Endothelial cell of umbilical vein (primary cell): ENCODE measurements around the gene WBP4. TPM values are rescaled to one million over a fixed set of nuclear protein-coding genes. Genes with fewer than 3 reads are reported as not detected.
A peak's percentile ranks its signal among the peaks of the same experiment; 100 is the strongest.

Source experiments
- BruUV-seq: library from RNA; stranded (reverse); fragments of 400-500 nt; replicated peaks from 2 replicates; lab custom pipeline; 2021; lab: Mats Ljungman, UMichigan
- CTCF ChIA-PET: fragments of 300-600, 350-600 bp; sonication (Branson Sonifier 250); formaldehyde crosslinking; loops from one replicate; lab custom pipeline; 2021; ENCODE audit warnings: antibody characterized with exemption, inconsistent platforms; lab: Charles Lee
- POLR2A ChIA-PET: fragments of 300-600, 350-600 bp; sonication (Branson Sonifier 250); formaldehyde crosslinking; loops from one replicate; lab custom pipeline; 2021; ENCODE audit warnings: antibody characterized with exemption, inconsistent platforms; lab: Charles Lee
- DNase-seq: peaks from one replicate; pipeline ENCODE4 v3.0.0-alpha.2; 2011; ENCODE audit warnings: low read depth, low spot score
- FAIRE-seq: peaks from 2 replicates; lab custom pipeline; 2011; peaks lifted over from hg19 to GRCh38; lab: Jason Lieb, UNC
- H2AFZ ChIP-seq: 2 replicates; pipeline ENCODE4 v1.6.0; 2012; ENCODE audit warnings: low read depth, low read length, control low read depth, inconsistent platforms
- H3K27ac ChIP-seq: 2 replicates; pipeline ENCODE4 v1.5.1; 2011; ENCODE audit warnings: low read depth, mild to moderate bottlenecking, control low read depth, low read length, moderate library complexity; ENCODE audit not compliant: insufficient read depth
- H3K27me3 ChIP-seq, 2 experiments: 2 replicates each; pipeline versions ENCODE4 v1.6.0 to v1.6.1; 2011; ENCODE audit warnings: low read length in 2 of 2, mixed read lengths in 1 of 2; ENCODE audit not compliant: control insufficient read depth in 2 of 2, insufficient read depth in 2 of 2
- H3K36me3 ChIP-seq, 2 experiments: 2 replicates in 1 of 2; 3 replicates in 1 of 2; pipeline ENCODE4 v1.5.1; 2011; ENCODE audit warnings: low read length in 2 of 2, mild to moderate bottlenecking in 1 of 2, moderate library complexity in 1 of 2; ENCODE audit not compliant: control insufficient read depth in 2 of 2, insufficient read depth in 2 of 2; ENCODE audit errors: extremely low read depth in 1 of 2
- H3K4me1 ChIP-seq: 3 replicates; pipeline ENCODE4 v1.5.1; 2011; ENCODE audit warnings: mild to moderate bottlenecking, low read length; ENCODE audit not compliant: control insufficient read depth, insufficient read depth; ENCODE audit errors: extremely low read depth
- H3K4me2 ChIP-seq: 2 replicates; pipeline ENCODE4 v1.6.1; 2011; ENCODE audit warnings: low read length, control low read depth, mixed read lengths; ENCODE audit not compliant: insufficient read depth
- H3K4me3 ChIP-seq, 3 experiments: fragments of 200-600 bp in 1 of 3; sonication (generic), shearing (Covaris generic) in 1 of 3; replicated peaks in 1 of 3; 2 replicates each; pipeline ENCODE4 v1.5.1; 2011 to 2016; ENCODE audit warnings: control low read depth in 3 of 3, low read length in 3 of 3, mild to moderate bottlenecking in 2 of 3, inconsistent platforms in 1 of 3, low read depth in 1 of 3, moderate library complexity in 1 of 3; ENCODE audit not compliant: insufficient read depth in 1 of 3
- H3K79me2 ChIP-seq: 2 replicates; pipeline ENCODE4 v1.6.0; 2012; ENCODE audit warnings: low read length, inconsistent platforms; ENCODE audit not compliant: control insufficient read depth, insufficient read depth
- H3K9ac ChIP-seq: replicated peaks from 2 replicates; pipeline ENCODE3; 2011; ENCODE audit warnings: low read length, control low read depth; ENCODE audit not compliant: insufficient read depth; ENCODE audit errors: extremely low read depth
- H3K9me1 ChIP-seq: replicated peaks from 3 replicates; pipeline ENCODE4 v1.6.0; 2011; ENCODE audit warnings: mild to moderate bottlenecking, low read length; ENCODE audit not compliant: control insufficient read depth, insufficient read depth; ENCODE audit errors: extremely low read depth
- H3K9me3 ChIP-seq: replicated peaks from 2 replicates; pipeline ENCODE4 v1.5.1; 2012; ENCODE audit warnings: low read length, inconsistent platforms; ENCODE audit not compliant: control insufficient read depth, insufficient read depth
- H4K20me1 ChIP-seq: replicated peaks from 2 replicates; pipeline ENCODE3; 2011; ENCODE audit warnings: mild to moderate bottlenecking, low read length; ENCODE audit not compliant: control insufficient read depth, insufficient read depth; ENCODE audit errors: extremely low read depth
- EZH2 ChIP-seq: IDR thresholded peaks from 2 replicates; pipeline ENCODE4 v1.6.1; 2012; ENCODE audit warnings: borderline replicate concordance, low read depth, mild to moderate bottlenecking, moderate library complexity, low read length, inconsistent platforms; ENCODE audit not compliant: severe bottlenecking
- FOS ChIP-seq: IDR thresholded peaks from 2 replicates; pipeline ENCODE4 v1.6.1; 2011; ENCODE audit warnings: mild to moderate bottlenecking, low read length, moderate library complexity, borderline replicate concordance; ENCODE audit not compliant: insufficient read depth
- GATA2 ChIP-seq: IDR thresholded peaks from 2 replicates; pipeline ENCODE4 v1.7.0; 2011; ENCODE audit warnings: low read depth, mild to moderate bottlenecking, moderate library complexity, mixed read lengths, low read length; ENCODE audit not compliant: insufficient read length, insufficient read depth
- JUN ChIP-seq: IDR thresholded peaks from 2 replicates; pipeline ENCODE4 v1.6.1; 2011; ENCODE audit warnings: borderline replicate concordance, low read depth; ENCODE audit not compliant: insufficient read length, insufficient read depth
- MAX ChIP-seq: IDR thresholded peaks from 2 replicates; pipeline ENCODE4 v1.6.1; 2011; ENCODE audit not compliant: insufficient read depth, insufficient read length
- MYC ChIP-seq: IDR thresholded peaks from one replicate; pipeline ENCODE4 v1.6.1; 2011; ENCODE audit warnings: mild to moderate bottlenecking, low read depth, low read length
- POLR2A ChIP-seq: IDR thresholded peaks from 2 replicates; pipeline ENCODE4 v1.6.1; 2012; ENCODE audit warnings: low read depth, mild to moderate bottlenecking, control low read depth, low read length
- POLR2AphosphoS5 ChIP-seq: IDR thresholded peaks from 2 replicates; pipeline ENCODE4 v1.6.1; 2012; ENCODE audit warnings: low read depth, mild to moderate bottlenecking, control low read depth, low read length, moderate library complexity; ENCODE audit not compliant: insufficient read depth
- dilution Hi-C: fragments of 300-500 bp; cut with MboI; formaldehyde crosslinking; loops from one replicate; pipeline ENCODE4 v1.15.0; 2019; ENCODE audit warnings: low sequenced_read_pairs; ENCODE audit not compliant: extremely low pct_ligation_motif_present
- intact Hi-C: fragments of 100-400 bp; cut with micrococcal nuclease; formaldehyde crosslinking; loops from one replicate; pipeline ENCODE4 v1.10.0; 2022
- polyA plus RNA-seq, 4 experiments: library from polyadenylated mRNA; depleted of rRNA in 3 of 4; stranded (reverse) in 3 of 4; unstranded in 1 of 4; fragments of >200 nt; gene quantifications; 2 replicates each; pipeline versions ENCODE4 v1.2.1 to v1.2.3, GENCODE V29; 2011 to 2012; ENCODE audit warnings: missing spikeins in 1 of 4
- total RNA-seq: library from RNA; stranded (reverse); gene quantifications from 2 replicates; pipeline ENCODE4 v1.2.3, GENCODE V29; 2021
- TF ChIP-seq, protein P1 (sequence below), 2 donors: IDR thresholded peaks; 1 replicate in 1 of 2; 2 replicates in 1 of 2; pipeline ENCODE4 v1.5.1; 2011; ENCODE audit warnings: low read length in 2 of 2, mild to moderate bottlenecking in 2 of 2, moderate library complexity in 2 of 2, control low read depth in 1 of 2, inconsistent platforms in 1 of 2, low read depth in 1 of 2; ENCODE audit not compliant: insufficient read depth in 1 of 2; ENCODE audit errors: extremely low read depth in 1 of 2

The WBP4 gene
- total and polyA plus RNA-seq, 2 donors (not counting 3 experiments of a cell fraction or from before 2014, with no cell fraction given), result 4.3 to 14.8 TPM

- ChIA-PET CTCF (no interaction called here), POLR2A (no interaction called here)
- intact Hi-C loops, result loop anchor here (1.0 to 10.0 kb wide), 3 partner anchors 119 to 577 kb away; partner anchors contain the start of gene KBTBD7
- Histone ChIP-seq H3K27me3 (no peaks in the 10 kb centered on the region), H3K9me3 (no peaks in the 10 kb centered on the region), H4K20me1 (no peaks in the 10 kb centered on the region), H3K4me1 (peaks cover 9% of the 10 kb centered on the region), H3K4me2 (peak overlapping the region; percentile 51), H3K27ac (peak overlapping the region; percentile 2), H2AFZ (no peak overlapping the region), H3K9me1 (no peaks in the 10 kb centered on the region), H3K79me2 (no peaks in the 10 kb centered on the region), H3K4me3 (no peak overlapping the region), H3K36me3 (peaks cover 13 to 20% of the 10 kb centered on the region in 2 experiments), H3K9ac (no peak overlapping the region)
- TF ChIP-seq POLR2AphosphoS5, result no peak
- TF ChIP-seq POLR2A, result no peak
- peak; percentile 58 for TF ChIP-seq GATA2
- dilution Hi-C loops, result no loop called here
- DNase-seq (peak; percentile 40), FAIRE-seq (no peak)
- BruUV-seq, result no TSS peak
Observed at GRCh38 chr13:41075485-41075884, 14.2 kb downstream of the WBP4 start.

- H2AFZ ChIP-seq, result no peak overlapping the region
- FAIRE-seq, result no peak
- H3K4me1 ChIP-seq, result peaks cover 9% of the 10 kb centered on the region
- no peak overlapping the region for H3K9ac ChIP-seq
- H3K27me3 ChIP-seq, result no peaks in the 10 kb centered on the region
- no peak overlapping the region for H3K27ac ChIP-seq
- H3K36me3 ChIP-seq, result peaks cover 10 to 14% of the 10 kb centered on the region in 2 experiments
- DNase-seq, result no peak
- dilution Hi-C loops, result no loop called here
- H3K9me3 ChIP-seq, result no peaks in the 10 kb centered on the region
- POLR2A ChIA-PET, result no interaction called here
- no peaks in the 10 kb centered on the region for H3K9me1 ChIP-seq
- CTCF ChIA-PET, result no interaction called here
- no peak overlapping the region for H3K4me3 ChIP-seq
- H3K4me2 ChIP-seq, result no peak overlapping the region
- no peak for TF ChIP-seq MAX
- TF ChIP-seq JUN, result no peak
- no peak for TF ChIP-seq POLR2A
- TF ChIP-seq GATA2, result no peak
- no peak for TF ChIP-seq POLR2AphosphoS5
- no peak for TF ChIP-seq EZH2
- TF ChIP-seq MYC, result no peak
- no peak for TF ChIP-seq FOS
- TF ChIP-seq, protein P1, sequence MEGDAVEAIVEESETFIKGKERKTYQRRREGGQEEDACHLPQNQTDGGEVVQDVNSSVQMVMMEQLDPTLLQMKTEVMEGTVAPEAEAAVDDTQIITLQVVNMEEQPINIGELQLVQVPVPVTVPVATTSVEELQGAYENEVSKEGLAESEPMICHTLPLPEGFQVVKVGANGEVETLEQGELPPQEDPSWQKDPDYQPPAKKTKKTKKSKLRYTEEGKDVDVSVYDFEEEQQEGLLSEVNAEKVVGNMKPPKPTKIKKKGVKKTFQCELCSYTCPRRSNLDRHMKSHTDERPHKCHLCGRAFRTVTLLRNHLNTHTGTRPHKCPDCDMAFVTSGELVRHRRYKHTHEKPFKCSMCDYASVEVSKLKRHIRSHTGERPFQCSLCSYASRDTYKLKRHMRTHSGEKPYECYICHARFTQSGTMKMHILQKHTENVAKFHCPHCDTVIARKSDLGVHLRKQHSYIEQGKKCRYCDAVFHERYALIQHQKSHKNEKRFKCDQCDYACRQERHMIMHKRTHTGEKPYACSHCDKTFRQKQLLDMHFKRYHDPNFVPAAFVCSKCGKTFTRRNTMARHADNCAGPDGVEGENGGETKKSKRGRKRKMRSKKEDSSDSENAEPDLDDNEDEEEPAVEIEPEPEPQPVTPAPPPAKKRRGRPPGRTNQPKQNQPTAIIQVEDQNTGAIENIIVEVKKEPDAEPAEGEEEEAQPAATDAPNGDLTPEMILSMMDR (IDR thresholded peaks at IDR 0.05; ENCODE audit: extremely low read depth in 1 of 2, insufficient read depth in 1 of 2, low read depth in 1 of 2, low read length in 2 of 2), result no peak
- intact Hi-C loops, result loop anchor here (10.0 kb wide), 1 partner anchor 117 kb away; the partner anchor contains the start of gene KBTBD7
- H3K79me2 ChIP-seq, result no peaks in the 10 kb centered on the region
- H4K20me1 ChIP-seq, result no peaks in the 10 kb centered on the region
- no TSS peak for BruUV-seq
Observed at GRCh38 chr13:41077475-41077874, 16.2 kb downstream of the WBP4 start.
